Ascending aorta (tissue), 2 donors: ENCODE results near the gene C1orf21. TPM values are rescaled to one million over a fixed set of nuclear protein-coding genes. Genes with fewer than 3 reads are reported as not detected.
A peak's percentile ranks its signal among the peaks of the same experiment; 100 is the strongest.

ENCODE experiments used
- DNase-seq, 2 donors: peaks; one replicate each; pipeline ENCODE4 v3.0.0-alpha.2; 2019; ENCODE audit warnings: low spot score in 2 of 2
- H3K27ac ChIP-seq, 2 donors: fragments of 200-600 bp; sonication (generic); one replicate each; pipeline ENCODE4 v1.5.1; 2016 to 2017; ENCODE audit warnings: mild to moderate bottlenecking in 1 of 2
- H3K27me3 ChIP-seq: fragments of 200-600 bp; sonication (generic); one replicate; pipeline ENCODE4 v1.5.1; 2017
- H3K36me3 ChIP-seq, 2 donors: fragments of 200-600 bp; sonication (generic); one replicate each; pipeline ENCODE4 v1.5.1; 2016
- H3K4me1 ChIP-seq, 2 donors: fragments of 200-600 bp; sonication (generic); one replicate each; pipeline ENCODE4 v1.5.1; 2016 to 2017; ENCODE audit warnings: mild to moderate bottlenecking in 1 of 2
- H3K4me3 ChIP-seq, 2 donors: fragments of 200-600 bp; sonication (generic); one replicate each; pipeline ENCODE4 v1.5.1; 2016 to 2017; ENCODE audit warnings: mild to moderate bottlenecking in 1 of 2
- H3K9me3 ChIP-seq, 2 donors: fragments of 200-600 bp; sonication (generic); one replicate each; pipeline ENCODE4 v1.5.1; 2016
- intact Hi-C: fragments of 100-400 bp; cut with DNase I; formaldehyde crosslinking; loops from one replicate; pipeline ENCODE4 v1.15.1; 2023
- total RNA-seq: library from RNA; depleted of rRNA; stranded (reverse); fragments of >200 nt; gene quantifications from one replicate; pipeline ENCODE4 v1.1.0, GENCODE V29; 2016
- TF ChIP-seq, protein P1 (sequence below), 3 experiments: fragments of 200-600 bp in 2 of 3; fragments of 450-650 bp in 1 of 3; sonication (generic) in 2 of 3; IDR thresholded peaks; one replicate each; pipeline ENCODE4 v1.5.1; 2016 to 2019; ENCODE audit warnings: antibody characterized with exemption in 3 of 3, mild to moderate bottlenecking in 1 of 3, moderate library complexity in 1 of 3

C1orf21 gene
- total RNA-seq, 1 donor from 2014 or later: 21.8 TPM

GRCh38 chr1:184506481-184506880 lies 119.7 kb downstream of the C1orf21 start:
- Histone ChIP-seq H3K9me3 (no peaks in the 10 kb centered on the region), H3K4me3 (no peak overlapping the region), H3K27me3 (no peaks in the 10 kb centered on the region), H3K27ac (no peak overlapping the region), H3K36me3 (no peaks in the 10 kb centered on the region), H3K4me1 (peaks cover 0 to 12% of the 10 kb centered on the region in 2 donors)
- TF ChIP-seq, protein P1, sequence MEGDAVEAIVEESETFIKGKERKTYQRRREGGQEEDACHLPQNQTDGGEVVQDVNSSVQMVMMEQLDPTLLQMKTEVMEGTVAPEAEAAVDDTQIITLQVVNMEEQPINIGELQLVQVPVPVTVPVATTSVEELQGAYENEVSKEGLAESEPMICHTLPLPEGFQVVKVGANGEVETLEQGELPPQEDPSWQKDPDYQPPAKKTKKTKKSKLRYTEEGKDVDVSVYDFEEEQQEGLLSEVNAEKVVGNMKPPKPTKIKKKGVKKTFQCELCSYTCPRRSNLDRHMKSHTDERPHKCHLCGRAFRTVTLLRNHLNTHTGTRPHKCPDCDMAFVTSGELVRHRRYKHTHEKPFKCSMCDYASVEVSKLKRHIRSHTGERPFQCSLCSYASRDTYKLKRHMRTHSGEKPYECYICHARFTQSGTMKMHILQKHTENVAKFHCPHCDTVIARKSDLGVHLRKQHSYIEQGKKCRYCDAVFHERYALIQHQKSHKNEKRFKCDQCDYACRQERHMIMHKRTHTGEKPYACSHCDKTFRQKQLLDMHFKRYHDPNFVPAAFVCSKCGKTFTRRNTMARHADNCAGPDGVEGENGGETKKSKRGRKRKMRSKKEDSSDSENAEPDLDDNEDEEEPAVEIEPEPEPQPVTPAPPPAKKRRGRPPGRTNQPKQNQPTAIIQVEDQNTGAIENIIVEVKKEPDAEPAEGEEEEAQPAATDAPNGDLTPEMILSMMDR (IDR thresholded peaks at IDR 0.05): no peak
- intact Hi-C loops: loop anchor here (5.0 kb wide), 1 partner anchor 119 kb away; the partner anchor contains the start of gene C1orf21
- DNase-seq: no peak

GRCh38 chr1:184507165-184507564 lies 120.3 kb downstream of the C1orf21 start:
- intact Hi-C loops: loop anchor here (5.0 kb wide), 1 partner anchor 120 kb away; the partner anchor contains the start of gene C1orf21
- Histone ChIP-seq H3K27ac (peak overlapping the region; percentile 1 to 39), H3K27me3 (no peaks in the 10 kb centered on the region), H3K4me1 (peaks cover 0 to 12% of the 10 kb centered on the region in 2 donors), H3K36me3 (no peaks in the 10 kb centered on the region), H3K4me3 (no peak overlapping the region), H3K9me3 (no peaks in the 10 kb centered on the region)
- TF ChIP-seq, protein P1 (IDR thresholded peaks at IDR 0.05): no peak
- DNase-seq: no peak

- intact Hi-C loops: loop anchor here (5.0 kb wide), 1 partner anchor 120 kb away; the partner anchor contains the start of gene C1orf21
- H3K9me3 ChIP-seq: no peaks in the 10 kb centered on the region
- H3K4me3 ChIP-seq: no peak overlapping the region
- H3K4me1 ChIP-seq: peaks cover 0 to 12% of the 10 kb centered on the region in 2 donors
- TF ChIP-seq, protein P1 (IDR thresholded peaks at IDR 0.05): no peak
- H3K36me3 ChIP-seq: no peaks in the 10 kb centered on the region
- no peak for DNase-seq
- no peaks in the 10 kb centered on the region for H3K27me3 ChIP-seq
- H3K27ac ChIP-seq: peak overlapping the region; percentile 20 to 39
These were observed 120.9 kb downstream of the C1orf21 start for GRCh38 chr1:184507604-184508280.

DNA sequence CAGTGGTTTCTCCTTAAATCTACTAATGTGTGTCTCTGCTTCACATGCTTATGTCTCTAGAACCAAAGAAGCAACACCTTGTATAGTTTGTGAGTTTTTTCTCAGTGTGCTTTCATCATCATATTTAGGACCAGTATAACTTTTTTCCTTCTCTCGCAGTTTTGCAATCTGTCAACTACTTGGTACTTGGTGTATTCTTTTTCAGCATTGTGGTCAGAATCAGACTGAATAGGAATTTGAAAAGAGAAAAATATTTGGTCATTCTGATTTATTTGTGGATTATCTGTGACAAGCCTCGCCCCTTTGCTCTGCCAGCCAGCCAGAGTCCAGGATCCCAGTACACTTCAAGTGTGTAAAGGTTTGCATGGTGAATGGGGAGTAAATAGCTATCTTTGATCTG lies 122.3 kb downstream of the C1orf21 start:
- H3K27ac ChIP-seq: no peak overlapping the region
- no peaks in the 10 kb centered on the region for H3K27me3 ChIP-seq
- DNase-seq: no peak
- TF ChIP-seq, protein P1 (IDR thresholded peaks at IDR 0.05): no peak
- no peak overlapping the region for H3K4me3 ChIP-seq
- no peaks in the 10 kb centered on the region for H3K36me3 ChIP-seq
- intact Hi-C loops: loop anchor here (5.0 kb wide), 1 partner anchor 122 kb away; the partner anchor contains the start of gene C1orf21
- no peaks in the 10 kb centered on the region for H3K9me3 ChIP-seq
- H3K4me1 ChIP-seq: peaks cover 0 to 12% of the 10 kb centered on the region in 2 donors

DNA sequence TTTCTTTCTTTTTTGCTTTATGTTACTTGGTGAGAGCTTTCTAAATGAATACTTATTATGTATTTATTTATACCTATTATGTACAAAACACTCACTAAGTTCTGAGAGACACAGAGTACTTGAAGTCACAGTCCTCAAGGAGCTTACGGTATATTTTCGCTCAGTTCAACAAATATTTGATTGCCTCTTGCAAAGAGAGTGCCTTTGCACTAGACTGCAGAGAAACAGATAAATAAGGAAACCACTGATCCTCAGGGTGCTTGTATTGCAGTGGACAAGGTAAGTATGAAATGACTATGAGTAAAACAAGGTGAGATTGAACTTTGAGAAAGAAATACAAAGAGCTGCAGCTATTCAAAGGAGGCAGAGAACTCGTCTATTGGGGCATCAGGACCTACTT lies 123.3 kb downstream of the C1orf21 start:
- TF ChIP-seq, protein P1 (IDR thresholded peaks at IDR 0.05): no peak
- peaks cover 0 to 12% of the 10 kb centered on the region in 2 donors for H3K4me1 ChIP-seq

More for the DNA sequence above, 123.3 kb downstream of the C1orf21 start:
- DNase-seq: no peak
- H3K9me3 ChIP-seq: no peaks in the 10 kb centered on the region
- intact Hi-C loops: no loop called here
- H3K27ac ChIP-seq: no peak overlapping the region
- no peak overlapping the region for H3K4me3 ChIP-seq
- no peaks in the 10 kb centered on the region for H3K36me3 ChIP-seq
- no peaks in the 10 kb centered on the region for H3K27me3 ChIP-seq
